Eye (tissue), 1 donor: ENCODE data around the gene NAGPA.

ENCODE experiments used
- DNase-seq: peaks from one replicate; pipeline ENCODE4 v3.0.0-alpha.2; 2015

Gene NAGPA

DNA sequence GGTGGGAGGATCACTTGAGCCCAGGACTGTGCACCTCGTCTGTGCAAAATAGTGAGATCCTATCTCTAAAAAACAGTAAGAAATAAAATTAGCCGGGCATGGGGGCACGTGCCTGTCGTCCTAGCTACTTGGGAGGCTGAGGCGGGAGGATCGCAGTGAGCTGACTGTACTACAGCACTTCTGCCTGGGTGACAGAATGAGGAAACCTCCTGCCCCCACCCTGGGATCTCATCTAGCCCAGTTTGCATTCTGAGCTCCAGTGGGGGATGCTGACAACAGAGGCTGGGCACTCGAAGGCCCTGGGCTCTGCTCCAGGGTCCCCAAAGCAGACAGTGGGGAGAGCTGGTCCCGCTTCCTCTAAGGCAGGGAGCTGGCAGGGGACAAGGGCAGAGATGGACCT is 7.1 kb downstream of the NAGPA start:
- DNase-seq, result no peak

DNA sequence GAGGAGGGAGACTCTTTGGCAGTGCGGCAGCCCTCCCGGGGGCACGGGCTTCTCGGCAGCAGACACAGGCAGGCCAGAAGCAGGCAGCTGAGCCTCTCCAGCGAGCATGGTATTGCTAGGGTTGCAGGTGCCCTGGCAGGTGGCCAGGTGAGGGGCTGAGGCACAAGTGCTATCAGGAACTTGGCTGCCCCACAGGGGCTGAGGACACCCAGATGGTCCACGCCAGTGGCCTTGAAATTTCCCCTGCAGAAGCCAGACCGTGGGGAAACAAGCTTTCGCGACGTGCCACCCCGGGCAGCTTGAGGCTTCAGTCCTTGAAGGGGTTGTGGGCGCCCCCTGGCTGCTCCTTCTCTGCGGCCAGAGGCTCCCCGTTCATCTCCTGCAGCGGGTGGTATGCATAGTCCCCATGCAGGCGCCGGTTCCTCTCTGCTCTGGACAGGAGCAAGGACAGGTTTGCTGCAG is 8.5 kb downstream of the NAGPA start:
- peak; percentile 5 for DNase-seq

DNA sequence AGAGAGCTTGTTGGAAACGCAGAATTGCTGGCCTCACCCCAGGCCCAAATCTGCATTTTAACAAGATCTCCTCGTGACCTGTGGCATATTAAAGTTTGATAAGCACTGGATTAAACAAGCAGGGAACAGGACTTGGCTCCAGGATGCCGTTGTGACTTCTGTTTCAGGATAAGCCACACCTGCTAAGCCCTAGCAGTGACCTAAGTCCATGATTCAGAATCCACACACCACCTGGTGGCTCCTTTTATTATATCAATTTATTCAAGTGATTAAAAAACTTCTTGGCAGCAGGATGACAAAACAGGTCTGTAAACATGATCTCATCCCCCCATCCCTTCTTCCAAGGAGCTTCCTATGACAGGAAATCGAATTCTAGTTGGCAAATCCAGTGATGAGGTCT is 9.1 kb downstream of the NAGPA start:
- DNase-seq, result no peak

DNA sequence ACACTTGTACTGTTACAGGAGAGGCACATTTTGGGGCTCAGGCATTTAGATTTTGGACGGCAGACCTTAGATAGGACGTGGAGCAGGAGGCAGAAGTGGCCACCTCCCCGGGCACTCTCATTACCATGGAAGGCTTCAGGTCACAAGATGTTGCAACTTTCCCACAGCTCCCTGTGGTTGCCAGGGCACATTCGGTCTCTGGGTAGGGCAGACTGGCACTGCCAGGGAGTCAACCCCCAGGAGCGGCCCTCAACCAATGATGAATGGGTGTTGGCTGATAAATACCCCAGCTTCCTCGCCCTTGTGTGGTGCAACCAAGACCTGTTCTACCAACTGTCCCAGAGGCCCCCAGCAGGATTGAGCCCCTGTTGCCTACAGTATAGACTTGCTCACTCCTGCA is 11.2 kb downstream of the NAGPA start:
- DNase-seq, result no peak

DNA sequence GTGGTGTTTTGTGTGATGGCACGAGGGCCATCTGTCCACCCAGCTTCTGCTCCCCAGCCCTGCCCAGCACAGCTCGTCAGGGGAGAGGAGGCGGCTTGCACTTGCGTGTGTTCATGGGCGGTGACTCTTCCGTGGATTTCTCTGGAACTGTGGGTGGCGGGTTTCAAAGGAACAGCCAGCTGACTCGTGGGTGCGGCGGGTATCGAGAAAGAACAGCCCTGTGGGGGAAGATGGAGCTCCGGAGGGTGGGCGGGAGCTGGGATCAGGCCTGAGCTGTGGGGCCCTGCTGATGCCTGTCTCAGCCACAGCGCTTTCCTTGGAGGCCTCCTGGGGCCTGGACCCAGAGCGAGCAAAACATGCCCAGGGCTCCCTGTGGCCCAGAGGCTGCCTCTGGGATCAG is 13.2 kb downstream of the NAGPA start:
- DNase-seq, result no peak

DNA sequence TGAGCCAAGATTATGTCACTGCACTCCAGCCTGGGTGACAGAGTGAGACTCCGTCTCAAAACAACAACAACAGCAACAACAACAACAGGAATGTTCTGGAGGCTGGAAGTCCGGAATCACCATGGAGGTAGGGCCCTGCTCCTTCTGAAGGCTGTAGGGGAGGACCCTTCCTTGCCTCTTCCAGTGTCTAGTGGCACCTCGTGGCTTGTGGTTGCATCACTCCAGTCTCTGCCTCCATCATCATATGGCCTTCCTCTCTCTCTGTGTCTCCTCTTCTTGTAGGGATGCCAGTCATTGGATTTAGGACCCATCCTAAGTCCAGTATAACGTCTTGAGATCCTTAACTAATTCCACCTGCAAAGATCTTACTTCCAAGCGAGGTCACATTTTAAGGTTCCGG is 14.0 kb downstream of the NAGPA start:
- no peak for DNase-seq

DNA sequence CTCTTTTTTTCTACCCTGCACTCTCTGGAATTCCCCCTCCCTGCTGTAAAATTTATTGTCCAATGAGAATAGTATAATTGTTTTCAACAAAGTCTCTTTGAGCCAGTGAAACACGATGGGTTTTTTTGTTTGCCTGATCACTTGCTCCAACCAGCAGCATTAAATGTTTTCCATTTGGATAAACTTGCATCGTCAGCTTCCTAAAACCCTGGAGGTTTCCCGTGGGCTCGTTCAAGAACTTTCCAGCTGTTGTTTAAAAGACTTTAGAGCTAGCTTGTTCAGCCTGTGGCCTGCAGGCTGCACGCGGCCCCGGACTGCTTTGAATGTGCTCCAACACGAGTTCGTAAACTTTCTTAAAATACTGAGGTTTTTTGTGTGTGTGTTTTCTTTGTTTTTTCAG is 14.9 kb downstream of the NAGPA start:
- no peak for DNase-seq

DNA sequence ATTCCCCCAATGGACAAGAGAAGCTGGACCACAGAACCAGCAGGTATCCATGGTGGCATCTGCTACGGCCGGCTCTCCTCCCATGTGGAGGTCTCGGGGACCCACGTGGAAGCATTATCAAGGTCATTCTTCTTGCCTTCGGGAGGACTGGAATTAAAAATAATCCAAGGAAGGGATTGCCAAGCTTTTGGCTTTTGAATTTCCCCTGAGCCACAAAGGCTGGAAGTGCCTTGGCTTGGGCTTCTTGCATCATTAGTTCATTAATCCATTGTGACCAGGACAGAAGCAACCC is 16.1 kb downstream of the NAGPA start:
- DNase-seq, result no peak

DNA sequence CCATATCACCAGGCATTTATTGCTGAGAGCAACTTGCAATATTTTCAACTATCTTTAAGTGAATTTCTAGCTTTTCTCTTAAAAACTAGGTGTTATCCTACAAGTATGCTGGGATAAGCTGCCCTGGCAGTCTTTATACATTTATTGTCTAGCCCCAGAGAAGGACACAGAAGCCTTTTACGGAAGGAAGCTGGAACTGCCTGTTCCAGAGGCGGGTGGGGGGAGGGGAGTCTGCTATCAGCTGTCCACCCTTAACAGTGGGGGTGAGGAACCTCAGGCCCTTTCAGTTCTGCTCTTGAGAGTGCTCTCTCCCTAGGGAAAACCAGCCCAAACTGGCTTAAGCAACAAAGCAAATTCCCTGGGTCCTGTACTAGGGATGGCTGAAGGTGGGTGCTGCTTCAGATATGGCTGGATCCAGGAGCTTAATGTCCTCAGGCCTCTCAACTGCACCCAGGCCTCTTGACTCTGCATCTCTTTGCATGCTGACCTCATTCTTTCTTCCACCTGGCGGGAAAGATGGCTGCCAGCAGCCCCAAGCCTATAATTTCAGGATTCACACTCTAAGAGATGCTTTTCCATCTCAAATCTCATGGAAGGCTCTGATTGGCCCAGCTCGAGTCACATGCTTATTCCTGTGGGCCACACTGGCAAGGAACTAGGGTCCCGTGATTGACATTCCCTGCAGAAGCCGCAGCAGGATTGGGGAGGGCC is 16.6 kb downstream of the NAGPA start:
- no peak for DNase-seq

DNA sequence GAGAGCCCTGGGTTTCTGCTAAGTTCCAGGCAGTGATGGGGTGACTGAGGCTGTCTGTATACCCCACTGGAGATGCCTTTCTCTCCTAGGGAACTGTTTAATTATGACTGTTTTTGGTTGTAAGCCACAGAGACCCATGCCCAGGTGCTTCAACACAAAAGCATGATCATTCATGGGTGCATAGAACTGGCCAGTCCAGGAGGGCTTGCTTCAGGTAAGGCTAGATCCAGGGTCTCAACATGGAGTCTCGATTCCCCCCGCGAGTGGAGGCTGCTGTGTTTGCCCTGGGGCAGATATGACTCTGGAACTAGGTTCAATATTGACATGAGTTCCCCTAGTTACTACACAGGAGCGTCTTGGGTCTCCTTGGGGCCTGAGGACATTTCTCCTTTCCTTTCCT is 17.8 kb downstream of the NAGPA start:
- no peak for DNase-seq

DNA sequence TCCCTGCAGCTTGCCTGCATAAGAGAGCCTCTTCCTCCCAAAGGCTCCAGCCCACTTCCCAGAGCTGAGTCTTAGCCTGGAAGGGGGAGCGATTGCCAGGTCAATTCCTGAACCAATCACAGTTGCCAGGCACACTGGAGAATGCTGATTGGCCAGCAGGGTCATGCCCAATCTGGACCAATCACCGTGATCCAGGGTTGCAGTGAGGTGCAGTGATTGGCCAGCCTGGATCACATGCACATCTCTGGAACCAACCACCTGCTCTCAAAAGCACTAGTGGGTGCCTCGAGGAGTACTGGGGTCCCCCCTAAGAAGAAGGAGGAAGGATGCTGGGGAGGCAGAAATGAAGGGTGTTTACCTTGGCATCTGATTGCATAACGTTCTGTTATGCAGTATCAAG is 18.4 kb downstream of the NAGPA start:
- no peak for DNase-seq

DNA sequence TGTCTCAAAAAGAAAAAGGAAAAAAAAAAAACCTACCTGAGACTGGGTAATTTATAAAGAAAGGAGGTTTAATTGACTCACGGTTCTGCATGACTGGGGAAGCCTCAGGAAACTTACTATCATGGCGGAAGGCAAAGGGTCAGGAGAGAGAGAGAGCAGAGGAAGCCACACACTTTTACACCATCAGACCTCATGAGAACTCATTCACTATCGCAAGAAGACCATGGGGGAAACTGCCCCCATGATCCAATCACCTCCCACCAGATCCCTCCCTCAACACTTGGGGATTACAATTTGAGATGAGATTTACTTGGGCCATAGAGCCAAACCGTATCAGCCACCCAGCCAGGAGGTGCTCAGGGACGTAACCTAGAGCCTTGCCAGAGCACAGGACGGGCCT is 20.8 kb downstream of the NAGPA start:
- DNase-seq, result no peak

DNA sequence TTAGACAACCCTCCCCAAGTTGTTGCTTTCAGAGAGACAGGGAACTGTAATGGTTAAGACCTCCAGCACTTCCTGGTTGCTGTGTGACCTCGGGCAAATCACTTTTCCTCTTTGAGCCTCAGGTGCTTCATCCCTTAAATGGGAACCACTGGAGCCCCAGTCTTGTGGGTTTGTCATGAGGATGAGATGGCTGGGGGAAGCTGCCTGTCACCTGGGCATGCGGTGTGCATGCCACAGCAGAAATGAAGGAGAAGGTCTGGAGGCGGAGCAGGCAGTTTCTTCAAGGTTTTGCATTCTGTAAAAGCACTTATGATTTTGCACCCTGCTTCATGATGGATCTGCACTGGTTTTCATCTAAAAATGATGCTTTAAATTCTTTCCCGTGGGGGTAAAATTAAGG is 22.1 kb downstream of the NAGPA start:
- DNase-seq, result no peak

DNA sequence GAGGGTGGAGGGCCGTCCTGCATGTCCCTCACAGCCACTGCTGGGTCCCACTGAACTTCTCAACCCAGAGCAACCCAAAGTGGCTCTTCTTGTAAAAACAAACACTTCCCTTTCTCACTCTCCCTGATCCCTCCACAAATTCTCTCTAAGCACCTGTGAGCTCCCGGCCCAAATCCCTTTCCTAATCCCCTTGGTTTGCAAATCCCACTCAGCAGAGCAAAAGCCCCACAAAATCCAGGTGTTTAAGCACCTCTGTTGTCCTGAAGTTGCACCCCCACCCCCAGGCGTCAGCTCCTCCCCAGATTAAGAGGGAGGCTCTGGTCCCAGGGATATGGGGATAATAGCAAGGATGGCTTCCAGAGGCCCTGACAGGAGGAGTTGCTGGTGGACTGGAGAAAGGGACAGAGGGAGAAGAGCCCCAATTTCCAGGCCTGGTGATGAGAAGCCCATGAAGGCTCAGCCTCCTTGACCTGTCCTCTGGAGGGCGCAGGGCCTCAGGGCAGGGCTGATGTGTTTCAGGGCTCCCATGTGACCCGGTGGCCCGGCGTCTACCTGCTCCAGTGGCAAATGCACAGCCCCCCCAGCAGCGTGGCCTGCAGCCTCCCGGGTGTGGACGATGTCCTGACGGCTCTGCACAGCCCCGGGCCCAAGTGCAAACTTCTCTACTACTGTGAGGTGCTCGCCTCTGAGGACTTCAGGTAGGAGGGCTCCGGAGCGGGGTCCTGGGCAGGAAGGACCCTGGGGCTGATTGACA is 23.0 kb downstream of the NAGPA start:
- no peak for DNase-seq

DNA sequence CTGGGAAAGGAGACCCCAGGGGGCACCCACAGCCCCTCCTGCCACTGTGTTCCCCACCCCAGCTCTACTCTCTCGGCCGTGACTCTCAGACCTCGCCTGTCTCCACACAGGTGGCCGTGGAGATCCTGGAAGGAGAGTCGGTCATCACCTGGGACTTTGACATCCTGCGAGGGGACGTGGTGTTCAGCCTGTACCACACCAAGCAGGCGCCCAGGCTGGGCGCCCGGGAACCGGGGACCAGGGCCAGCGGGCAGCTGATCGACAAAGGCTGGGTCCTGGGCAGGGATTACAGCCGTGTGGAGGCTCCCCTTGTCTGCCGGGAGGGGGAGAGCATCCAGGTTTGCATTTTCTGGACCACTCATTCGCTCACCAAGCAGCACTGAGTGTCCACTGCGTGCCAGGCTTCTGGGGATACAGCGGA is 25.4 kb downstream of the NAGPA start:
- DNase-seq, result no peak

DNA sequence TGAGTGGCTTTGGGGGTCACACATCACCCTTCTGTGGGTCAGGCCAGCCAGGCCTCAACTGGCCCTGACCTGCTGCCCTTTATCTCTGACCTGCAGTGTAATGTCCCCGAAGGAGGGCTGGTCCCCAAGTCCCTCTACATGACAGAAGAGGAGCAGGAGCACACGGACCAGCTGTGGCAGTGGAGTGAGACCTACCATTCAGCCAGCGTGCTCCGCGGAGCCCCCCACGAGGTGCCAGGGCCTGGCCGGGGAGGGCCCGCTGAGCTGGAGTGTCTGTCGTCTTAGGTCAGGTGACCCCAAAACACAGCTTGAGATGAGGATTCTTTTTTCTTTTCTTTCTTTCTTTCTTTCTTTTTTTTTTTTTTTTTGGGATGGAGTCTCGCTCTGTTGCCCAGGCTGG is 26.5 kb downstream of the NAGPA start:
- no peak for DNase-seq

DNA sequence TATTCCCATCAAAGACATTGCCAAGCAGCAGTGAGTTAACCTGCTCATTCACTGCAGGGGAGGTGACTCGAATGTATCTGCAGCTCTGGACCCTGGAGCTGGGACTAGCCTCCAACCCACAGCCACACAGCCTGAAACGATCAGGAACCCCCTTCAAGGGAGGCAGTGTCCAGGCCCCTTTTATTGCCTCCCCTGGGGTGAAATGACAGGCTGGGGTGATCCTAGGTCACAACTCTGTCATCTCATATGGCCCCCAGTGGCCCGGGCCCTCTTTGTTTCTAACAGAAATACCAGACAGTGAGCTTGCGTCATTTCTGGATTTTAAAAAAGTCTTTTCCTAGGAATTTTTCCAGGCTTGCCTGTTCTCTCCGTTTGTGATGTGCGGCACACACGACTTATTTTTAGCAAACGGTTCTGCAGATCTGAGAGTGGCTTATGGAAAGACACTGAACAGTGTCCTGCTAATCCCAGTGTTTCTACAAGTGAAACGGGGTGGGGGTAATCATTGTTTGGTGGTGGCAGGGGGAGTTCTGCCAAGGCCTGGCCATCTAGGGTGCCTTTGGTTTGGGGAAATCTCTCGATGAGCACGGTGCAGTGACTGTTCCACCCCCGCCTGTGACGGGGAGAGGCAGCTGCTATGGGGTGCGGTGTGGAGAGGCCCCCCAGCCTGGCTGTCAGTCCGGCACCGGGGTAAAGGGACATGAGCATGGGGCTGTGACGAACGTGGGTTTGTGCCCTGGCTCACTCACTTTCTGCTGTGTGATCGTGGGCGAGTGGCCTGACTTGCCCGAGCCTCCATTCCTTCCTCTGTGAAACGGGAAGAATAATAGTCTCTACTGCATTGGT is 27.2 kb downstream of the NAGPA start:
- no peak for DNase-seq

DNA sequence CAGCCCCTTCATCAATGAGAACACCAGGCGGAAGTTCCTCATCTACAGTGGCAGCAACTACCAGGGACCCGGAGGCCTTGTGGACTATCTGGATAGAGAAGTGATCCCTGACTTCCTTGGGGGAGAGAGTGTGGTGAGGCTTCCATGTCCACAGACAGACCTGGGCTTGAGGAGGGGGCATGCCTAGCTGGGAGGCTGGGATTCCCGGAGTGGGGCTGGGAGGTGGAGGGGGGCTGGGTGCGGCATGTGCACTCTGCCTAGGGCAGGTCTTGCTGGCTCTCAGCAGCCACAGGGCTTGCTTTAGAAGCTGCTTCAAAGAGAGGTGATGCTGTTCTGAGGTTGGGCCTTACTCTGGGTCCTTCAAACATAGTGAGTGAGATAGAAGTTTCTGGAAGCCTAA is 27.8 kb downstream of the NAGPA start:
- no peak for DNase-seq

DNA sequence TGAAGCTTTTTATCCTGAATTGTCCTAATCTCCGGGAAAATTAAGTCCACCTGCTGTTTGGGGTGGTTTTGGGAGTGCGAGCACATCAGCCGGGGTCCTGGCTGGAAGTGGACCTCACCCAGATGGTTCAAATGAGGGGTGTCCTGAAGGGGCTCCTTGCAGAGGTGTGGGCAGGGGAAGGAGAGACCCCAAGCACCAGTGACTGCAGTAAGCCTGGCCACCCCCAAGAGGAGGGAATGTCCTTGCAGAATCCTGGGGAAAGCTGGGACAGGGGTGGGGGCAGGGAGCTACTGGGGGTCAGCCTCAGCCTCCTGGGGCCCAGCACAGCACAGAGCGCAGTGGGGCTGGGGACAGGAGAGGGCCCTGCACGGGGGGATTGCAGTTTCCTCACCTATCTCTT is 29.4 kb downstream of the NAGPA start:
- DNase-seq, result no peak

DNA sequence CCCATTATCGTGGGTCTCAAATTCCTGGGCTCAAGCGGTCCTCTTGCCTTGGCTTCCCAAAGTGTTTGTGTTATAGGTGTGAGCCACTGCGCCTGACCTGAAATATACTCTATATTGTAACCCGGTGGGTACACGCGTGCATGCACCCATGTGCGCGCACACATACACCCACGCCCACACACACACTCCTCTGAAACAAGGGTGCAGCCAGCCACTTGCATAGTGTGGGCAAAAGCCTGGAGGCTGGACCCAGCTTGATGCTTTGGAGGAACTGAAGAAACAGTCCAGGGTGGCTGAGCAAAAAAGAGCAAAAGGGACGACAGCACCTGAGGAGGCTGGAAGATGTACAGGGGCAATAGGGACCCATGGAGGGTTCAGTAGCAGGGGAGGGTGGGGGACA is 29.9 kb downstream of the NAGPA start:
- DNase-seq, result no peak

DNA sequence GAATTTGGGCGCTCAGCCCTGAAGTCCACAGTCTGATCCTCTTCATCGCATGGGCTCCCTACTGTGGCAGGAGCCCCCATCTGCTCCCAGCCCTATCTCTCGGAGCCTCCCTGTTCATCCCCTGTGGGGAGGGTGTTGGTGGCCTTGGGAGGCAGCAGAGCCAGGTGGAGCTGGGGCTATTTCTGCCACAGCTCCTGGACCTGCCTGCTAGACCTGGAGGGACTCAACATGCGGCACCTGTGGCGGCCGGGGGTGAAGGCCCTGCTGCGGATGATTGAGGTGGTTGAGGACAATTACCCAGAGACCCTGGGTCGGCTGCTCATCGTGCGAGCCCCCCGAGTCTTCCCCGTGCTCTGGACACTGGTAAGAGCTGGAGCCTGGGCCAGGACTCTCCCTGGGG is 30.5 kb downstream of the NAGPA start:
- DNase-seq, result no peak

DNA sequence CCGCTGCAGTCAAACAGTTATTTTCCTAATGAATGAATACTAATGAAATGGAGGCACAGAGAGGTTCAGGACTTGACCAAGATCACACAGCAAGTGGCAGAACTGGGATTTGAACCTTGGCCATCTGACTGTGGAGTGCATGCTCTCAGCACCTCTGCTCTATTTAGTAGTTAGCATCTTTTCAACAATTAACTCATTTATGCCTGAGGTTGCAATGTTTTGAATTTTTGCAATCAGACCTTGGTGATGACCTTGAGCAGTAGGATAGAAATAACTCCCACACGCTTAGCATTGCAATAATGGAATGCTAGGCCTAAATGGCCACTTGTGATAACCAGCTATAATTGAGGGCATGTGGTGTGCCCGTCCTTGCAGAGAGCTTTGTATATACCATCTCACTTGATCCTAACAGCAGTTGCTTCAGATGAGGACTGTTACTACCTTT is 31.0 kb downstream of the NAGPA start:
- DNase-seq, result no peak

DNA sequence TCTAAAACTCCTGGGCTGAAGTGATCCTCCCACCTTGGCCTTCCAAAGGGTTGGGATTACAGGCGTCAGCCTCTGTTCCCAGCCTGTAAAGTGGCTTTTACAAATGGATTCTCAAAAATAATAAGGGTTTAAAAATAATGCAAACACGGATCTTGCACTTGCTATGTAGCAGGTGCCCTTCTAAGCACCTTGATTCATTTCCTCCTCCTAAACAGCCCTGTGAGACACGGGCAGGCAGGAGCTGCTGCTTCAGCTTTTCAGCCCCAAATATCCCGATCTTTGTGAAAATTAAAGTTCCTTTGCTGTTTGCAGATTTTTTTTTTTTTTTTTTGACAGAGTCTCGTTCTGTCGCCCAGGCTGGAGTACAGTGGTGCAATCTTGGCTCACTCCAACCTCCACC is 31.7 kb downstream of the NAGPA start:
- DNase-seq, result no peak

DNA sequence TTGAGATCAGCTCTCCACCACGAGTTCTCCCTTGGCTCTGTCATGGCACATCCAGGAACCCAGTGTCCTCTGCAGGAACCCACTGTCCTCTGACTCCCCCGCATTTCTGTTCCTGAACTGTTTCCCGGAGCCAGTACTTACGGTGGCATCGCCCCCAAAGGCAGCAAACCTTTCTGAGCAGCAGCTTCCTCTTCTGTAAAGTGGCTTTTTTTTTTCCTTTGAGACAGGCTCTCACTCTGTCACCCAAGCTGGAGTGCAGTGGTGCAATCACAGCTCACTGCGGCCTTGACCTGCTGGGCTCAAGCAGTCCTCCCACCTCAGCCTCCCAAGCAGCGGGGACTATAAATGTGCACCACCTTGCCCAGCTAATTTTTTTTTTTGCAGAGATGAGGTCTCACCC is 32.2 kb downstream of the NAGPA start:
- DNase-seq, result no peak
